Measurements from ENCODE around the gene SYT12.
"Not testable (repeated sequence)": the region's sequence is repeated elsewhere in the genome, so short reads cannot be mapped to it uniquely, and the experiment has no call there.

The SYT12 gene

DNA sequence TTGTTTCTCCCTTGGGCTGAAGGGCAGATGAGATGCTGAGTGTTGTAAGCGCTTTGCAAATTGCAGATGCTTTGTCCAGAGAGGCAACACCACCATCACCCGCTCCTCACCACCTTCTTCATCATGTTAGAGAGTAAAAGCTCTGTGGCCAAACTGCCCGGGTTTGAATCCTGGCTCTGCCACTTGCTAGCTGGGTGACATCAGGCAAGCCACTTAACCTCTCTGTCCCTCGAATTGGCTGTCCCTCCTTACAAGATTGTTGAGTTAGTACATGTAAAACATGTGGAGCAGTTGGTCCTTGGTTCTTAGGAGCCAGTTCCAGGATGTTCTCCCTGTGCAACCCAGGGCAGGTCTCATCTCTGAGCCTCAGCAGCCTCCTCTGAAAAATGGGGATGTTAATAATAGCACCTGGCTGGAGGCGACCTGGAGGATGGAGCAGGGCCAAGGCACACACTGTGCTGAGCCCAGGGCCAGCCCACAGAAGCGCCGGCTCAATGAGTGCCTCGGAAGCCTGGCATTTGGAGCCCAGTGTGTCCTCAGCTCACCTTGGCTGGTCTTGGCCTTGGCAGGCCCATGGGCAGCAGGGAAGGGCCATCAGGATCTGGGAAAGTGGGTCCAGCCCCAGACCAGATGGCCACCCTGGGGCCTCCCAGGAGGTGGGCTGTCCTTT is 37.3 kb upstream of the SYT12 start:
- H3K27ac Mint-ChIP-seq, result no peak overlapping the region
- no peaks in the 10 kb centered on the region for H3K27me3 Mint-ChIP-seq (ENCODE audit: low read depth)
- no peaks in the 10 kb centered on the region for H3K4me1 Mint-ChIP-seq (ENCODE audit: low read depth)

DNA sequence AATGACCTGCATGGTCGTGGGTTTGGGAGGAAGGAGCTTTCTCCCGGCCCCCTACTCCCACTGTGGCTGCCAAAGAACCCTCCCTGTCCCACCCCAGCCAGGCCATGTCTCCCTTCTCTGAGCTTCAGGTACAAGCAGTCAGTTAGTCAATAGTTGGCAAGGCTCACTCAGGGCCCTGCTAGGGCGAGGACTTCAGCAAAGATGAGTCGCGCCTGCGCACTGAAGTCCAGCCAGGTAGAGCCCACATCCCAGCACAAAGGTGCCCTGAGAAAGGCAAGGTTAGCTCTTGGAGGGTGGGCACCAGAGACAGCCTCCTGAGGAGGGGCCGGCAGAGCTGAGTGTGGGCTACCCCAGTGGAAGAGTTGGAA is 36.8 kb upstream of the SYT12 start:
- Mint-ChIP-seq H3K27ac (no peak overlapping the region), H3K9me3 (no peaks in the 10 kb centered on the region), H3K27me3 (ENCODE audit: low read depth) (no peaks in the 10 kb centered on the region), H3K36me3 (ENCODE audit: low read depth) (no peaks in the 10 kb centered on the region), H3K4me3 (no peak overlapping the region), H3K4me1 (ENCODE audit: low read depth) (no peaks in the 10 kb centered on the region)
- no peak for DNase-seq (ENCODE audit: low spot score)

More for the DNA sequence above, 37.3 kb upstream of the SYT12 start:
- Mint-ChIP-seq H3K9me3 (no peaks in the 10 kb centered on the region), H3K4me3 (no peak overlapping the region), H3K36me3 (ENCODE audit: low read depth) (no peaks in the 10 kb centered on the region)
- no peak for DNase-seq (ENCODE audit: low spot score)

DNA sequence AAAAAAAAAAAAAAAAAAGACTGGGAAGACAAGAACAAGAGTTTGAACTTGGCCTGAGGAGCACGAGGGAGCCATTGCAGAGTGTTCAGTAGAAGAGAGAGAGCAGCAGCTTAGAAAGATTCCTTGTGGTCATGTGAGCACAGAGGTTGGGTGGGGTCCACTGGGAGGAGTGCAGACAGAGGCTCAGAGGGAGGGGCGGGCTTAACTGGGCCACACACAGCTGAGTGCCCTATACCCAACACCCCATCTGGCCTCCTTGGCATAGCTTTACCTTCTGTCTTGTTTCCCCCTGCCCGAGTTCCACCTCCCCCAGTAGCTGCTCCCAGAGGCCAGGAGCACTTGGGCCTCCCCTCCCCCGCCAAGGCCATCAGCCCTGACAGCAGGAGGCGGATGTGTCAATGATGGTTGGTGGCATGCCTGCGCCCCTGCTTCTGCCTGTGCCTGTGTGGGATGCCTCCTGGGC is 35.7 kb upstream of the SYT12 start:
- no peaks in the 10 kb centered on the region for H3K9me3 Mint-ChIP-seq
- H3K36me3 Mint-ChIP-seq (ENCODE audit: low read depth), result no peaks in the 10 kb centered on the region
- H3K4me1 Mint-ChIP-seq (ENCODE audit: low read depth), result no peaks in the 10 kb centered on the region
- no peak for DNase-seq (ENCODE audit: low spot score)
- no peak overlapping the region for H3K4me3 Mint-ChIP-seq
- no peak overlapping the region for H3K27ac Mint-ChIP-seq
- H3K27me3 Mint-ChIP-seq (ENCODE audit: low read depth), result peaks cover 3% of the 10 kb centered on the region

DNA sequence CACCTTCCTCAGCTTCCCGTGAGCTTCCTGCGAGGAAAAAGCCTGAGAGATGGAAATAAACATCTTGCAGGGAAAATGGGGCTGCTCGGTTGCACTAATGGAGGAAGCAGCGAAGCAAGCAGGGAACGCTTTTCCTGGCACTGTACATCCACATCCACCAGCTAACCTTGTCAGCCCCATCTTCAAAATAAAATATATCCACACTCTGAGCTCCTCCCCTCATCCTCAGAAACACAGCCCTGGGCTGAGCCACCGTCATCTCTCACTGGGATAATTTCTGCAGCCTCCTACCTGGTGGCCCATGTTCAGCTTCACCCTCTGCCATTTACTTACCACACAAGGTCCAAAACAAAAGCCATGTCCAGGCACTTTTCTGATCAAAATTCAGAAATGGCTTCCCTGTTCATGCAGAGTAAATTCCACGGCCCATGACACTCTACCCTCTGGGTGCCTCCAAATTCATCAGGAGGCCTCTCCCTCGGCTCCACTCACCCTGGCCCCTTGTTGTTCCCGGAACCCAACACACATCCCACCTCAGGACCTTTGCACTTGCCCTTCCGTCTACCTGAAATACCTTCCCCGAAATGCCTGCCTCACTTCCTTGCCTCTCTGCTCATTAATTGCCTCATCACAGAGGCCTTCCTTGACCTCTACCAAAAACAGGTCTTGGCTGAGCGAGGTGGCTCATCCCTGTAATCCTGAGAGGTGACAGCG is 34.9 kb upstream of the SYT12 start:
- Mint-ChIP-seq H3K4me1 (ENCODE audit: low read depth) (no peaks in the 10 kb centered on the region), H3K36me3 (ENCODE audit: low read depth) (no peaks in the 10 kb centered on the region), H3K27me3 (ENCODE audit: low read depth) (peaks cover 3% of the 10 kb centered on the region), H3K4me3 (no peak overlapping the region), H3K9me3 (no peaks in the 10 kb centered on the region), H3K27ac (no peak overlapping the region)
- DNase-seq (ENCODE audit: low spot score), result no peak

DNA sequence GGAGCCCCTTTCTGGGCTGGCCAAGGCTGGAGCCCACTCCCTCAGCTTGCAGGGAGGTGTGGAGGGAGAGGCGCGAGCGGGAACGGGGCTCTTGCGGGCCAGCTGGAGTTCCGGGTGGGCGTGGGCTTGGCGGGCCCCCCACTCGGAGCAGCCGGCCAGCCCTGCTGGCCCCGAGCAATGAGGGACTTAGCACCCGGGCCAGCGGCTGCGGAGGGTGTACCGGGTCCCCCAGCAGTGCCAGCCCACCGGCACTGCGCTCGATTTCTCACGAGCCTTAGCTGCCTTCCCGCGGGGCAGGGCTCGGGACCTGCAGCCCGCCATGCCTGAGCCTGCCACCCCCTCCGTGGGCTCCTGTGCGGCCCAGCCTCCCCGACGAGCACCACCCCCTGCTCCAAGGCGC is 34.2 kb upstream of the SYT12 start:
- not testable (repeated sequence) for H3K27me3 Mint-ChIP-seq (ENCODE audit: low read depth); H3K36me3 Mint-ChIP-seq (ENCODE audit: low read depth); H3K4me3 Mint-ChIP-seq; H3K9me3 Mint-ChIP-seq; H3K27ac Mint-ChIP-seq; H3K4me1 Mint-ChIP-seq (ENCODE audit: low read depth); DNase-seq (ENCODE audit: low spot score)

DNA sequence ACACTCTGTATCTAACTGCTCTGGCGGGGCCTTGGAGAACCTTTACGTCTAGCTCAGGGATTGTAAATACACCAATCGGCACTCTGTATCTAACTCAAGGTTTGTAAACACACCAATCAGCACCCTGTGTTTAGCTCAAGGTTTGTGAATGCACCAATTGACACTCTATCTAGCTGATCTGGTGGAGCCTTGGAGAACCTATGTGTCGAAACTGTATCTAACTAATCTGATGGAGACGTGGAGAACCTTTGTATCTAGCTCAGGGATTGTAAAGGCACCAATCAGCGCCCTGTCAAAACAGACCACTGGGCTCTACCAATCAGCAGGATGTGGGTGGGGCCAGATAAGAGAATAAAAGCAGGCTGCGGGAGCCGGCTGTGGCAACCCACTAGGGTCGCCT is 33.6 kb upstream of the SYT12 start:
- H3K4me1 Mint-ChIP-seq (ENCODE audit: low read depth); H3K36me3 Mint-ChIP-seq (ENCODE audit: low read depth); H3K4me3 Mint-ChIP-seq; H3K9me3 Mint-ChIP-seq; H3K27ac Mint-ChIP-seq; DNase-seq (ENCODE audit: low spot score); H3K27me3 Mint-ChIP-seq (ENCODE audit: low read depth): not testable (repeated sequence)

DNA sequence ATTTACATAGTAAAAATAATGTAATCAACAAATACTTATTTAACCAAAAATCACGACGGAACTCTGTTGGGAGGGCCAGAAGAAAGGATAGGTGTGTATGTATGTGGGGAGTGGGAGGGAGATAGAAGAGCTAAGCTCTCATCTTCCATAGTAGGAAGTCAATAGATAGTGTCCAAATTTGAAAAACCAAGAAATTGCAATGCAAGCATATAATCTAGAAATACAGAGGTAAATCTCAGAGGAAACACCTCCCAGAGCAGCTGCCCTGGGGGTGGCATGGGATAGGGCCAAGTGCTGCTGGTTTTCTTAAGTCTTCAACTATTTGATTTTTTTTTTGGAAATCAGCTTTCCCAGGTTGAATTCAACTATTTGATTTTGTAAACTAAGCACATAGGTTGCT is 30.9 kb upstream of the SYT12 start:
- Mint-ChIP-seq H3K9me3 (no peaks in the 10 kb centered on the region), H3K27me3 (ENCODE audit: low read depth) (peaks cover 3% of the 10 kb centered on the region), H3K4me3 (no peak overlapping the region), H3K4me1 (ENCODE audit: low read depth) (no peaks in the 10 kb centered on the region), H3K27ac (no peak overlapping the region), H3K36me3 (ENCODE audit: low read depth) (no peaks in the 10 kb centered on the region)
- DNase-seq (ENCODE audit: low spot score), result no peak

DNA sequence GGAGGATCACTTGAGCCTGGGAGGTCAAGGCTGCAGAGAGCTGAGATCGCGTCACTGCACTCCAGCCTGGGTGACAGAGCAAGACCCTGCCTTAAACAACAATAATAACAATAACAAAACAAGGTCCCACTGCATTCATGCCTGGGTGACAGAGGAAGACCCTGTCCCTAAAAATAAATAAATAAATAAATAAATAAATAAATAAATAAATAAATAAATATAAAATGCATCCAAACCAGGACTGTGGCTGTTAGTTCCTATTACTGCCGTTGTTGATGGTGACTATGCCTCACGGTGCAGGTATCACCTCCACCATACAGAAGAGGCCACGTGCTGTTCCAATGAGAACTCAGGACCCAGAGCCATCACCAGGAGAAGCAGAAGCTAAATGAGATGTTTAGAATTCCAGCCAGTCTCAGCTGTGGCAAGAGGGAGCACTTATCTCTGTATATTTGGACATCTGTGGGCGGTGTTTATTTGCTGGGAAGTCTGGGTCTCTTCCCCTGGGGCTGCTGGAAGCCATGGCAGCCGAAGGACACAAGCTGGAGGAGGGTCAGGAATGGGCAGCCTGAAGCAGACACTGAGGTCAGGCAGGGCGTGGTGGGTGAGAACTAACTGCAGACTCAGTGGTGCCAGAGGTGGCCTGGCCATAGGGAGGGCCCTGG is 26.2 kb upstream of the SYT12 start:
- H3K4me3 Mint-ChIP-seq, result no peak overlapping the region
- H3K27ac Mint-ChIP-seq, result no peak overlapping the region
- no peak for DNase-seq (ENCODE audit: low spot score)
- H3K27me3 Mint-ChIP-seq (ENCODE audit: low read depth), result peaks cover 3% of the 10 kb centered on the region
- no peaks in the 10 kb centered on the region for H3K4me1 Mint-ChIP-seq (ENCODE audit: low read depth)
- H3K36me3 Mint-ChIP-seq (ENCODE audit: low read depth), result no peaks in the 10 kb centered on the region
- no peaks in the 10 kb centered on the region for H3K9me3 Mint-ChIP-seq

DNA sequence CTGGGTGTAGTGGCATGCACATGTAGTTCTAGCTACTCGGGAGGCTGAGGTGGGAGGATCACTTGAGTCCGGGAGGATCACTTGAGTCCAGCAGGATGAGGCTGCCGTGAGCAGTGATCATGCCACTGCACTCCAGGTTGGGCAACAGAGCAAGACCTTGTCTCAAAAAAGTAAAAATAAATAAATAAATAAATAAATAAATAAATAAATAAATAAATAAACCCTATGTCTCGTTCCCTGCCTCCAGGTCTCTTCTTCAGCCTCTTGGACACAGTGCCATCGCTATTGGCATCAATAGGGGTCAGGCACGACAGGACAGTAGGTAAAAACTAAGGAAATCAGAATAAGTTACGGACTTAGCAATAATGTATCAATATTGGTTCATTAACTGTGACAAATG is 23.4 kb upstream of the SYT12 start:
- Mint-ChIP-seq H3K9me3 (no peaks in the 10 kb centered on the region), H3K4me3 (no peak overlapping the region), H3K27me3 (ENCODE audit: low read depth) (no peaks in the 10 kb centered on the region), H3K27ac (no peak overlapping the region), H3K4me1 (ENCODE audit: low read depth) (no peaks in the 10 kb centered on the region), H3K36me3 (ENCODE audit: low read depth) (no peaks in the 10 kb centered on the region)
- DNase-seq (ENCODE audit: low spot score), result no peak

DNA sequence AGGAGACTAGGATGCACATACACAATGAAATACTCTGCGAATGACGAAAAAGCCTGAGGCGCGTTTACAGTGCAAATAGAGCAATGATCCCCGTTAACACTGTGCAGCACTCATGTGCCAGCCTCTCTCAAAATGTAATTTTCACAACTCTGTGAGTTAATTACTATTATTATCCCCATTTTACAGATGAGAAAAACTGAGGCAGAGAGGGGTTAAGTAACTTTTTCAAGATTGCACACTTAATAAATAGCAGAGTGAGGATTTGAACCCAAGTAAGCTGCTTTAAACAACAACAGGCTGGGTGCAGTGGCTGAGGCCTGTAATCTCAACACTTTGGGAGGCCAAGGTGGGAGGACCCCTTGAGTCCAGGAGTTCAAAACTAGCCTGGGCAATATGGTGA is 21.6 kb upstream of the SYT12 start:
- Mint-ChIP-seq H3K9me3 (no peaks in the 10 kb centered on the region), H3K4me1 (ENCODE audit: low read depth) (peaks cover 1% of the 10 kb centered on the region), H3K27ac (no peak overlapping the region), H3K36me3 (ENCODE audit: low read depth) (no peaks in the 10 kb centered on the region), H3K27me3 (ENCODE audit: low read depth) (no peaks in the 10 kb centered on the region), H3K4me3 (no peak overlapping the region)
- no peak for DNase-seq (ENCODE audit: low spot score)

DNA sequence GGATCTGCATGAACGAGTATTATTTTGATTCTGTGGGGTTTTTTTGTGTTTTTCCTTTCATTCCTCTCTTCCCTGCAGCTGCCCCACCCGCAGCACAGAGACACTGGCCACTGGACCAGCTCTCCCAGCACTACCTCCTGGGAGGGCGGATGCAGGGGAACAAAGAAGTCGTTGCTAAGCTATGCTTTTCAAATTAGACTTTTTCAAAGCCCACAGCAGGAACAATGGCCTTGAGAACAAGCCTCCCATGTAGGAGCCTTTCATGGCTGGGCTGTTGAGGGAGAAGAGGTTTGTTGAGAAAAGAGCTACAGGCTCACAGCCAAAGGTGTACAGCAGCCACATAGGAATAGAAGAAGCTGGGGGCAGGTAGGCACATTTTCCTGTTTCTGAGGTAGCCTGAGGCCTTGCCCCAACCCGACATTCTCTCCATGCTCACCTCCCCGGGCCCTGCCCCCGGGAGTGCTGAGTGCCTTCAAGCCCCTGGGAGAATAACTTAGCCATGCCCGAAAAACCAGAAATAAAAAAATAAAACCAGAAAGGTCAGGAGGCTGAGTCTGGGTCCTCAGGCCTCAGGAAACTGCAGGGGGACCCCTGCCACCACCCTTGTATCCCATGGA is 20.5 kb upstream of the SYT12 start:
- no peak overlapping the region for H3K4me3 Mint-ChIP-seq
- no peak overlapping the region for H3K27ac Mint-ChIP-seq
- no peaks in the 10 kb centered on the region for H3K36me3 Mint-ChIP-seq (ENCODE audit: low read depth)
- no peaks in the 10 kb centered on the region for H3K27me3 Mint-ChIP-seq (ENCODE audit: low read depth)
- DNase-seq (ENCODE audit: low spot score), result no peak
- no peaks in the 10 kb centered on the region for H3K9me3 Mint-ChIP-seq
- peaks cover 2% of the 10 kb centered on the region for H3K4me1 Mint-ChIP-seq (ENCODE audit: low read depth)

DNA sequence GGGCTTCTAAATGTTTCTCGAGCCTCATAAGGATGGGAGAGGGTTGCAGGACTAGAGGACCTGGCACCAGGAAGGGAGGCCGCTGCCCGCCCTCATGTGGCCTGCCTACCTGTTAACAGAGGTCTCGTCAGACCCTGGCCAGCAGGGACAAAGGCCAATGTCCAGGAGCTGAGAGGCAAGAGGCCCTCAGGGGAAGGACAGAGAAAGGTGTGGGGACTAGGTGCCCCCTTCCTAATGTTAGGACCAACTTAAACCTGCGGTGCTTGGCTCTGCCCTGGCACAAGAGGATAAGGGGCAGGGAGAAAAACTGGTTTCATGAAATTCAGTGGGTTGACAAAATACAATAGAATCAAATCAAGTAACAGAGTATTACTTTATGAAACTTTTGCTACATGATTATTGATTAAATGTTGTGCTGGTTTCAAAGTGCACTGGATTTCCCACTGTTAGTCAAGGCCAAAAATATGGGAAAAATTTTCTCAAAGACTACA is 20.0 kb upstream of the SYT12 start:
- Mint-ChIP-seq H3K27ac (no peak overlapping the region), H3K9me3 (no peaks in the 10 kb centered on the region)

DNA sequence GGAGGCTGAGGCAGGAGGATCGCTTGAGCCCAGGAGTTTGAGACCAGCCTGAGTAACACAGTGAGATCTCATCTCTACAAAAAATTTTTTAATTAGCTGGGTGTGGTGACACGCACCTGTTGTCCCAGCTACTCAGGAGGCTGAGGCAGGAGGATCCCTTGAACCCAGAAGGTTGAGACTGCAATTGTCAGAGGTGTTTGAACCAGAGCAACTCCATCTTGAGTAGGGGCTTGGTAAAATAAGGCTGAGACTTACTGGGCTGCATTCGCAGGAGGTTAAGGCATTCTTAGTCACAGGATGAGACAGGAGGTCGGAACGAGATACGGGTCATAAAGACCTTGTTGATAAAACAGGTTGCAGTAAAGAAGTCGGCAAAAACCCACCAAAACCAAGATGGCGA is 17.7 kb upstream of the SYT12 start:
- H3K4me1 Mint-ChIP-seq (ENCODE audit: low read depth); H3K27ac Mint-ChIP-seq; DNase-seq (ENCODE audit: low spot score); H3K9me3 Mint-ChIP-seq; H3K36me3 Mint-ChIP-seq (ENCODE audit: low read depth); H3K4me3 Mint-ChIP-seq; H3K27me3 Mint-ChIP-seq (ENCODE audit: low read depth): not testable (repeated sequence)

More for the DNA sequence above, 20.0 kb upstream of the SYT12 start:
- H3K4me3 Mint-ChIP-seq, result no peak overlapping the region
- H3K36me3 Mint-ChIP-seq (ENCODE audit: low read depth), result no peaks in the 10 kb centered on the region
- H3K27me3 Mint-ChIP-seq (ENCODE audit: low read depth), result no peaks in the 10 kb centered on the region
- peaks cover 2% of the 10 kb centered on the region for H3K4me1 Mint-ChIP-seq (ENCODE audit: low read depth)
- DNase-seq (ENCODE audit: low spot score), result no peak

Measured in T-helper 2 cell treated with Interferon-gamma antibody and Interleukin-4, amounts not matched to agents 5 μg/mL and 100 μg/mL, for 36 hours (primary cell).